CD4-positive, alpha-beta T cell treated with Interleukin-17A for 1 hour (primary cell): ENCODE measurements around the gene TSPAN17.

Source experiments
- DNase-seq: peaks from one replicate; pipeline ENCODE4 v3.0.0-alpha.2; 2020

TSPAN17 gene

DNA sequence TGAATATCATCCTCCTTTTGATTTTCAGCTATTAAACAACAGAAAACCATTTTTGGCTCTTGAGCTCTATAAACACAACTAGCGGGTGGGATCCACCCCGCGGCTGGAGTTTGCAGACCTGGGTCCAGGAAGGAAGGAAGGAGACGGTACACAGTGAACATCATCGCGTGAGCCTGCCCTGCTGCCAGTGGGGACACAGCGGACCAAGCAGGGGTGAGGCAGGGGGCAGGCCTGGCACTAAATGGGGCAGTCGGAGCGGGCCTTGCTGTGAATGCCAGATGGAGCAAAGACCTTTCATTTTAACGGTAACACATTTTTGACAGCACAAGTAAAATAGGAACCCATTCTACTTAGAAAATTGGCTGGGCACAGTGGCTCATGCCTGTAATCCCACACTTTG lies 14.4 kb downstream of the TSPAN17 start:
- DNase-seq = no peak

- no peak for DNase-seq
These were observed 15.4 kb downstream of the TSPAN17 start for GRCh38 chr5:176662371-176663333.

DNA sequence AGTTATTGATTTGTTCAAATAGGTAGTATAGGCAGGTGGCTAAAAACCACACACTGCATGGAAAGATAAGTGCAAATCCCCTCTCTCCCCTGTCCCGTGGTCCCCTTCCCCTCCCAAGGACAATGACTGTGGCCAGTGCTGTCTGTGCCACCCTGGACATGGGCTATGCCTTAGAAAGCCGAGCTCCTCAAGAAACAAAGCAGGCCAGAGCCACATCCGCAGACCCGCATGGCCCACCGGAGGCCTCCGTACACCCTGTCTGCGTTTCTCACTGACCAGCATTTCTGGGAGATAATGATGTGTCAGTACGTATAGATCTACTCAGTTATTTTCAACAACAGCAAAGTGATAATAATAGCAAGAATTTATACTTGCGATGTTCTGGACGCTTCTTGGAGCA lies 16.3 kb downstream of the TSPAN17 start:
- no peak for DNase-seq

- no peak for DNase-seq
These were observed 17.2 kb downstream of the TSPAN17 start for GRCh38 chr5:176664479-176664878.

GRCh38 chr5:176664886-176665285 lies 17.6 kb downstream of the TSPAN17 start:
- no peak for DNase-seq

- DNase-seq = no peak
These were observed 18.2 kb downstream of the TSPAN17 start for GRCh38 chr5:176665517-176665916.

DNA sequence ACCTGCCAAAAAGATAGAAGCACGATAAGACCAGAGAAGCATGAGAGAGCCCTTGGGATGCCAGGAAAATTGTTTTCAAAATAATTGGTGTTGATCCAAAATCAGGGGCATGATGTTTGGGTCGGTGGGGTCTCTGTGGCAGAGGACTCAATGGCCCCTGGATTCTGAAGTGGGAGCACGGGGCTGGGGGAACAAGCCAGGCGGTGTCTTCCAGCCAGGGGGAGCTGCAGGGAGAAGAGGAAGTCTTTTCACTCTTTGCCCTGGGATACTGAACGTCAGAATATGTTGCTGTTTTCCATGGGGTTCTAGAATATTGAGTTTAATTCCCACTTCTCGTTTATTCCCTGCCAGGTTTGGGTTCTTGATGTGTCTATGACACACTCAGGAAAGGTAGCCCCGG lies 20.4 kb downstream of the TSPAN17 start:
- DNase-seq = no peak

GRCh38 chr5:176670449-176670848 lies 23.2 kb downstream of the TSPAN17 start:
- no peak for DNase-seq

- DNase-seq = no peak
These were observed 24.1 kb downstream of the TSPAN17 start for GRCh38 chr5:176671399-176671798.

- no peak for DNase-seq
These were observed 24.8 kb downstream of the TSPAN17 start for GRCh38 chr5:176671890-176672747.

- no peak for DNase-seq
These were observed 26.6 kb downstream of the TSPAN17 start for GRCh38 chr5:176673651-176674583.

GRCh38 chr5:176674799-176675198 lies 27.5 kb downstream of the TSPAN17 start:
- no peak for DNase-seq

GRCh38 chr5:176675676-176676360 lies 28.5 kb downstream of the TSPAN17 start:
- DNase-seq = no peak

DNA sequence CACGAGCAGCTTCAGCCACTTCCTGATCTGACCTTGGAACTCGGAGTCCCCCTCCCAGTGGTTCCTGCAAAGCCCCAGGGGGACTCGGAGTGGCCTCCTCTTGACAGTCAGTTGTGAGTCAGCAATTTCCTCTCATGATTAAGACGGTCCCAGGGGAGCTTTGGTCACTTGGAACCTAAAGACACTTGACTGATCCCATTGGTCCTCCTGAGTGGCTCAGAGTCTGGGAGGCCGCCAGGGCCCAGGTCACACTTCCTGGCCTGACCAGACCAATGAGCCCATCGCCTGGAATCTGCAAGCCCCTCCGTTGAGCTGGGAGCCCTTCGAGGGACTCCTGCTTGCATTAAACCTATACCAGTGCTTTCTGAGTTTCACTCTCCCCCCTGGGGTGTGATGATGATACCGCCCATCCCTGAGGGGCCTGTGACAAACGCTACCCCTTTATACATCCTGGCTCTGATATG lies 29.1 kb downstream of the TSPAN17 start:
- DNase-seq = no peak

- DNase-seq = no peak
These were observed 30.1 kb downstream of the TSPAN17 start for GRCh38 chr5:176677209-176677939.

- DNase-seq = no peak
These were observed 31.3 kb downstream of the TSPAN17 start for GRCh38 chr5:176678584-176678983.

- no peak for DNase-seq
These were observed 32.3 kb downstream of the TSPAN17 start for GRCh38 chr5:176679365-176680225.

GRCh38 chr5:176680226-176680563 lies 32.9 kb downstream of the TSPAN17 start:
- DNase-seq = no peak

DNA sequence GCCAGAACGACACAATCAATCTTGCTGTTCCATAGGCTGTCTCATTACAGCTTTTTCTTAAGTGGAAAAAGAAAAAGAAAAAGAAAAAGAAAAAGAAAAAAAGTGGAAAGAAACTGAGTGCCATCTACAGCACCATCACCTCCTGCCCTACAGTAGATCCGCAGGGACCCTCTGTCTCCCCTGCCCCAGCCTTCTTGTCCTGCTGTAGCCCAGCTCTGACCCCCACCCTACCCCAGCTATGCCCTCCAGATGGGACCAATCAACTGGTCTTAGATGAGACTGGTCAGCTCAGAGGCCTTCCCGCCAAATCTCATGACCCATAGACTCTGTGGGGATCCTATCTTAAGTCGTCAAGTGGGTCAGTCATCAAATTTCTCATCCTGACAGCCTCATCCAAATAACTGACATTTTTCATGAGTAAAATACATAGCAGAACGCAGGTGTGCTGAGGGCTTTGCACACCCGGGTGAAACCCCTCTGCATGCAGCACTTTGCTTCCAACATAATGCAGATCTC lies 34.8 kb downstream of the TSPAN17 start:
- no peak for DNase-seq

DNA sequence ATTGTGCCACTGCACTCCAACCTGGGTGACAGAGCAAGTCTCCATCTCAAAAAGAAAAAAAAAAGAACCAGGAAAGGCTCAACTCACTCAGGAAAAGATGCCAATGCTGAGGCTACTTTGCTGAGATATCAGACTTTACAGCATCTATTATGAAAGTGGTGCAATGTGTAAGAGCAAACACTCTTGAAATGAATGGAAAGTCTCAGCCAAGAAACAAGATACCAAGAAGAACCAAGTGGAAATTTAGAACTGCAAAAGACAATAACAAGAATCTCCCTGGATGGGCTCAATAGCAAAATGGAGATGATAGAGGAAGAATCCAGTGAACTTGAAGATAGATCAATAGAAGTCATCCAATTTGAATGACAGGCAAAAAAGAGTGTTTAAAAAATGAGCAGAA lies 37.7 kb downstream of the TSPAN17 start:
- DNase-seq = no peak
